B cell (primary cell): ENCODE results near the gene RABEPK.
A peak's percentile ranks its signal among the peaks of the same experiment; 100 is the strongest.

Source experiments
- EZH2 ChIP-seq: IDR thresholded peaks from 2 replicates; pipeline ENCODE4 v1.6.1; 2012; ENCODE audit warnings: borderline replicate concordance, low read depth, mild to moderate bottlenecking, moderate library complexity, low read length; ENCODE audit not compliant: insufficient read depth, poor library complexity, severe bottlenecking
- TF ChIP-seq, protein P1 (sequence below): fragments of 200-600 bp; IDR thresholded peaks from one replicate; pipeline ENCODE4 v1.8.0; 2022; ENCODE audit warnings: antibody characterized with exemption, mild to moderate bottlenecking

DNA sequence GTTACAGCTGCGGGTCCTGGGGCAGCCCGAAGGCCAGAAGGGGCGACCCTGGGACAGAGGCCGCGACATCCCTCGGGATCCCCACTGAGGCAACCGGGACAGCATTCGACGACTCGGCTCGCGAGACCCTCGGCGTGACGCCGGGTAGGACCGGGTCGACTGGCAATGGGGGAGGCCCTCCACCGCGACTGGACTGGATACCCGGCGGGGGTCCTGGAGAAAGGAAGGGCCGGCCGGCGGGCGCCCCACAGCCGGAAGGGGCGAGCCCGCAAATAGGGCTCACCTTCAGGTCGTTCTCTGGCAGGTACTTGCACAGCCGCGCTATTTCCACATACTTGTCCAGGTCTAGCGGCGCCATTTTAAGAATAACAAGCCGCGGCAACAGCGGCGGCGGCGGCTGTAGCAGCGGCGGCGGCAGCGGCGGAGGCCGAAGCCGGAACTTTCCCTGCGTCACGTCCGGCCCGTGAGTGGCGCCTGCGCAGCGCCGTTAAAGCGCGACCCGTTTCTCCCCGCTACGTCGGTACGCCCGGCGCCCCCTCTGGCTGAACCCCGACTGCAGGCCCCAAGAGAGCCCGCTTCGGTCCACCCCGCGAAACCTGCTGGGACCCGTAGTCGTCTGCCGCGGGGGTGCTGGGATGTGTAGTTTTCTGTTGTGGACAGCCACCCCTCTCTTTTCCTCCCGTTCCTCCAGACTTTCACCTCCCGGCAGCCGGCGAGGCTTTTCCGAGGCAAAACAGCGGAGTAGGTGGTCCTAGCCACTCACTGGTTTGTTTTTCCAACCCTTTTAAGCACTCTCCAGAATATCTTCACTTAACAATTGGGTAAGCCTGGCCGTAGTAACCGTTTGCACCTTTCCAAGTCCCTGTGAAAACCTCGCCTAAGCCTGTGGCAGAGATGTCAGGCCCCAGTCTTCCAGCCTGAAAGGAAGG, 10.7 kb upstream of the RABEPK start, which contains the start of gene PPP6C:
- TF ChIP-seq, protein P1, sequence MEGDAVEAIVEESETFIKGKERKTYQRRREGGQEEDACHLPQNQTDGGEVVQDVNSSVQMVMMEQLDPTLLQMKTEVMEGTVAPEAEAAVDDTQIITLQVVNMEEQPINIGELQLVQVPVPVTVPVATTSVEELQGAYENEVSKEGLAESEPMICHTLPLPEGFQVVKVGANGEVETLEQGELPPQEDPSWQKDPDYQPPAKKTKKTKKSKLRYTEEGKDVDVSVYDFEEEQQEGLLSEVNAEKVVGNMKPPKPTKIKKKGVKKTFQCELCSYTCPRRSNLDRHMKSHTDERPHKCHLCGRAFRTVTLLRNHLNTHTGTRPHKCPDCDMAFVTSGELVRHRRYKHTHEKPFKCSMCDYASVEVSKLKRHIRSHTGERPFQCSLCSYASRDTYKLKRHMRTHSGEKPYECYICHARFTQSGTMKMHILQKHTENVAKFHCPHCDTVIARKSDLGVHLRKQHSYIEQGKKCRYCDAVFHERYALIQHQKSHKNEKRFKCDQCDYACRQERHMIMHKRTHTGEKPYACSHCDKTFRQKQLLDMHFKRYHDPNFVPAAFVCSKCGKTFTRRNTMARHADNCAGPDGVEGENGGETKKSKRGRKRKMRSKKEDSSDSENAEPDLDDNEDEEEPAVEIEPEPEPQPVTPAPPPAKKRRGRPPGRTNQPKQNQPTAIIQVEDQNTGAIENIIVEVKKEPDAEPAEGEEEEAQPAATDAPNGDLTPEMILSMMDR, result peak; percentile 78
- no peak for TF ChIP-seq EZH2
